ENCODE data around the gene TMPRSS2. TPM values are rescaled to one million over a fixed set of nuclear protein-coding genes. Genes with fewer than 3 reads are reported as not detected.

Gene TMPRSS2
- total RNA-seq, 4 donors from 2014 or later: 12.2 to 50.5 (median 29.2) TPM

DNA sequence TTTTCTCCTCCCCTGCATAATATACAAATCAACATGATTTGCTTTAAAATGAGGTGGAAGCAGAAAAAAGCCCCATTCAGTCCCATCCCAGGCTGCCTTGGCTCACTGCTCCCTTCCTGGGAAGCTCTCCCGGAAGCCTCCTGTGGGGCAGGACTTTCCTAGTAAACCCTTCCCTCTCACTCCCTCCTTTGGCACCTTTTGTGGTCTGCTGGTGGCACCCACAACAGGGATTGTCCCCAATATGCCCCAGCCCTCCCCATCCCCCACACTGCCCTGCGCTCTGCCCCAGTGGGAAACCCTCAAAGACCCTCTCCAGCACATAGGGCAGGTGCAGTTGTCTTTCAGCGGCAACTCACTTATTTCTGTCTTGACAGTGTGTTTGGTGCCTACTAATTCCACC, 1.8 kb upstream of the TMPRSS2 start:
- peaks cover 9 to 22% (median 11%) of the 10 kb centered on the region in 3 donors for H3K4me1 ChIP-seq
- DNase-seq: no peak
- H3K4me3 ChIP-seq: no peak overlapping the region
- WGBS, 2 donors: 50 to 61% methylated on average over 2 to 3 of the region's 3 CpGs
- no peaks in the 10 kb centered on the region for H3K9me3 ChIP-seq
- intact Hi-C loops (cut with DNase I): no loop called here
- TF ChIP-seq POLR2A (IDR thresholded peaks at IDR 0.05): no peak
- TF ChIP-seq, protein P1, sequence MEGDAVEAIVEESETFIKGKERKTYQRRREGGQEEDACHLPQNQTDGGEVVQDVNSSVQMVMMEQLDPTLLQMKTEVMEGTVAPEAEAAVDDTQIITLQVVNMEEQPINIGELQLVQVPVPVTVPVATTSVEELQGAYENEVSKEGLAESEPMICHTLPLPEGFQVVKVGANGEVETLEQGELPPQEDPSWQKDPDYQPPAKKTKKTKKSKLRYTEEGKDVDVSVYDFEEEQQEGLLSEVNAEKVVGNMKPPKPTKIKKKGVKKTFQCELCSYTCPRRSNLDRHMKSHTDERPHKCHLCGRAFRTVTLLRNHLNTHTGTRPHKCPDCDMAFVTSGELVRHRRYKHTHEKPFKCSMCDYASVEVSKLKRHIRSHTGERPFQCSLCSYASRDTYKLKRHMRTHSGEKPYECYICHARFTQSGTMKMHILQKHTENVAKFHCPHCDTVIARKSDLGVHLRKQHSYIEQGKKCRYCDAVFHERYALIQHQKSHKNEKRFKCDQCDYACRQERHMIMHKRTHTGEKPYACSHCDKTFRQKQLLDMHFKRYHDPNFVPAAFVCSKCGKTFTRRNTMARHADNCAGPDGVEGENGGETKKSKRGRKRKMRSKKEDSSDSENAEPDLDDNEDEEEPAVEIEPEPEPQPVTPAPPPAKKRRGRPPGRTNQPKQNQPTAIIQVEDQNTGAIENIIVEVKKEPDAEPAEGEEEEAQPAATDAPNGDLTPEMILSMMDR (IDR thresholded peaks at IDR 0.05): no peak
- H3K27ac ChIP-seq: no peak overlapping the region
- H3K27me3 ChIP-seq: peaks cover 0 to 76% (median 3%) of the 10 kb centered on the region in 4 donors
- no peaks in the 10 kb centered on the region for H3K36me3 ChIP-seq

DNA sequence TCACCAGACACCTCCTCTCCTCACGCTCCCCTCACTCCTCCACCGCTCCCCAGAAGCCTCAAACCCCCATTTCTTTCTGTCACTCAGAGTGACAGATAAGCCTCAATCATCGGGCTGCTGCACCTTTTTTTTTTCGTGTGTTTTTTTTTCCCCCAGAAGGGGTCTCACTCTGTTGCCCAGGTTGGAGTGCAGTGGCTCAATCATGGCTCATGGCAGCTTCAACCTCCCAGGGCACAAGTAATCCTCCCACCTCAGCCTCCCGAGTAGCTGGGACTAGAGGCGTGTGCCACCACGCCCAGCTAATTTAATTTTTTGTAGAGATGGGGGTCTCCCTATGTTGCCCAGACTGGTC, 1.2 kb upstream of the TMPRSS2 start:
- H3K9me3 ChIP-seq: no peaks in the 10 kb centered on the region
- H3K36me3 ChIP-seq: no peaks in the 10 kb centered on the region
- intact Hi-C loops (cut with DNase I): no loop called here
- H3K4me1 ChIP-seq: peaks cover 9 to 22% (median 11%) of the 10 kb centered on the region in 3 donors
- TF ChIP-seq POLR2A (IDR thresholded peaks at IDR 0.05): no peak
- TF ChIP-seq, protein P1 (IDR thresholded peaks at IDR 0.05): no peak
- H3K27me3 ChIP-seq: peaks cover 0 to 82% (median 3%) of the 10 kb centered on the region in 4 donors
- H3K27ac ChIP-seq: no peak overlapping the region
- WGBS, 2 donors: 57 to 63% methylated on average over 7 of the region's 7 CpGs
- DNase-seq: no peak
- H3K4me3 ChIP-seq: no peak overlapping the region

DNA sequence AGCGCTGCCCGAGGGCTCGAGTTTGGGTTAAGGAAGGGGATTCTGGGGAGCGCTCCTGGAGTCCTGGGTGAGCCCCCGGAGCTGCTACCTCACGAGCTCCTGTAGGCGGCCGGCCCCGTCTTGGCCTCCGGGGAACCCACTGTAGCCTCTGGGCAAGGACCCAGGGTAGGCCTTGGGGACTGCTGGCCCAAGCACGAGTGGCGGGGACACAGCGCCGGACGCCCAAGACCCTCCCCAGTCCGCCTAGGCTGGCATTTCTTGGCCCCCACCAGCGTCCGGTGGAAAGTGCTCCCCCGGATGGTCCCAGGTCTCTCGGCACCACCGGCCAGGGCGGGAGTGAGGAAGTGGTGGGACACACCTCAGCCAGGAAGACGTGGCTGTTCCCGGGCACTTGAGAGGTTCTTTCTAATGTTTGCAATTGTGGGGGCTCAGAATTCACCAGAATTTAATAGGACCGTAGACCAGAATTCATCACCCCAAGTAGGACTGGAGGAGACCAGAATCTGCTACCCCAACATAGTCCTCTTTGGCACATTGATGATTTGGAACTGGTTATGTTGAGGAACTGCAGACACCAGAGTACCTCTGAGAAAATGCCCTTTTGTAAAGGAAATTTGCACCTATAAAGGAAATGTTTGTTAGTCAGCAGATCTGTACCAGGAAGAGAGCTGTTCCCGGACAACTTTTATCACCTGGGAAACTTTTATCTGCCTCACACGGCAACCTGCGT, 622 bp upstream of the TMPRSS2 start:
- intact Hi-C loops (cut with DNase I): no loop called here

DNA sequence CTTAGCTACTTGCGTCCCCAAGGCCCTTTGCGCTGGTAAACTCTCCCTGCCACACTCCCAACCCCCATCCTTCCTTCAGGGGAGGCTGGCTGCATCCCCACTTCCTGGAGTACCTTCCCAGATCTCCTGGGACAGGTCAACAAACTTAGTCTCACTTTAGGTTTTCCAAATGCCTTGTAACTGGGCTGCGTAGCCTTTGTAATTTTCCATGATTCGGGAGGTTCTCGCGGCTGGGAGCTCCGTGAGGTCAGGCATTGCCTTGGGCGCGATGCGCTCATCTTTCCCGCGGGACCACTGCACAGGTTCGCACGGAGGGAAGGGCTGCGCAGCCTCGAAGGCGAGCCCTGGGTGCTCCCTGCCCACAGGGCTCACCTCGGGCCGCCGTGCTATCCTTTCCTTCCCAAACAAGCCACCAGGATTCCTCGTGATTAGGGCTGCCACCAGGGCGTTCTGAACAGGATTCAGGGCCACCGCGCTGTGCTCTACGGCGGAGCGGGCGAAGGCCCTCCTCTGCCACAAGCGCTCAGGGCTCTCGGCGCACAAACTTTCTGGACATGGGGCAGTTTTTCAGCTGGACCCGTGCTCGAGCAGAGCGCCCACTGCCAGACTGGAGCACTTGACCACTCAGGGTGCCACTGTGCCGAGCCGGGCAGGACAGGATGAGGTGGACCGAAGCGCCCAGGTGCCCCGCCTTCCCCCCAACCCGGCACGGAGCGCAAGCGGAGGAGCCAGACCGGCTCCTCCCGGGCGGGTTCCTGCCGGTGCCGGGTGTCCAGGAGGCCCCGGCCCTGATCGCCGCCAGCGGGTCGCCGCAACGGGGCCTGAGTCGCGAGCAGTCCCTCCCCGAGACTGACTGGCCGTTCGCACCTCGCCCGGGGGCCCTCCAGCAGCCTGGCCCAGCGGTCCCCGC, 1.1 kb downstream of the TMPRSS2 start:
- peaks cover 9 to 22% (median 11%) of the 10 kb centered on the region in 3 donors for H3K4me1 ChIP-seq
- WGBS, 2 donors: 7 to 50% methylated on average over 1 to 7 of the region's 64 CpGs
- no peaks in the 10 kb centered on the region for H3K36me3 ChIP-seq
- TF ChIP-seq POLR2A (IDR thresholded peaks at IDR 0.05): no peak
- TF ChIP-seq, protein P1 (IDR thresholded peaks at IDR 0.05): no peak
- H3K27me3 ChIP-seq: peaks cover 0 to 77% (median 3%) of the 10 kb centered on the region in 4 donors
- H3K9me3 ChIP-seq: no peaks in the 10 kb centered on the region
- peak overlapping the region; percentile 59 to 80 (median 72) for H3K27ac ChIP-seq
- no peak for DNase-seq
- peak overlapping the region; percentile 43 to 64 (median 52) for H3K4me3 ChIP-seq
- intact Hi-C loops (cut with DNase I): no loop called here

More for the DNA sequence above, 622 bp upstream of the TMPRSS2 start:
- peak overlapping the region in 2 of 4 donors; percentile 52 to 70 for H3K27ac ChIP-seq
- peak overlapping the region; percentile 43 to 64 (median 52) for H3K4me3 ChIP-seq
- no peaks in the 10 kb centered on the region for H3K36me3 ChIP-seq
- H3K4me1 ChIP-seq: peaks cover 9 to 22% (median 11%) of the 10 kb centered on the region in 3 donors
- WGBS, 2 donors: 37 to 43% methylated on average over 7 of the region's 28 CpGs
- TF ChIP-seq, protein P1 (IDR thresholded peaks at IDR 0.05): no peak
- peaks cover 0 to 82% (median 3%) of the 10 kb centered on the region in 4 donors for H3K27me3 ChIP-seq
- DNase-seq: no peak
- H3K9me3 ChIP-seq: no peaks in the 10 kb centered on the region
